ENCODE data around the gene BANP.
"Not testable (repeated sequence)": the region's sequence is repeated elsewhere in the genome, so short reads cannot be mapped to it uniquely, and the experiment has no call there.

The BANP gene

DNA sequence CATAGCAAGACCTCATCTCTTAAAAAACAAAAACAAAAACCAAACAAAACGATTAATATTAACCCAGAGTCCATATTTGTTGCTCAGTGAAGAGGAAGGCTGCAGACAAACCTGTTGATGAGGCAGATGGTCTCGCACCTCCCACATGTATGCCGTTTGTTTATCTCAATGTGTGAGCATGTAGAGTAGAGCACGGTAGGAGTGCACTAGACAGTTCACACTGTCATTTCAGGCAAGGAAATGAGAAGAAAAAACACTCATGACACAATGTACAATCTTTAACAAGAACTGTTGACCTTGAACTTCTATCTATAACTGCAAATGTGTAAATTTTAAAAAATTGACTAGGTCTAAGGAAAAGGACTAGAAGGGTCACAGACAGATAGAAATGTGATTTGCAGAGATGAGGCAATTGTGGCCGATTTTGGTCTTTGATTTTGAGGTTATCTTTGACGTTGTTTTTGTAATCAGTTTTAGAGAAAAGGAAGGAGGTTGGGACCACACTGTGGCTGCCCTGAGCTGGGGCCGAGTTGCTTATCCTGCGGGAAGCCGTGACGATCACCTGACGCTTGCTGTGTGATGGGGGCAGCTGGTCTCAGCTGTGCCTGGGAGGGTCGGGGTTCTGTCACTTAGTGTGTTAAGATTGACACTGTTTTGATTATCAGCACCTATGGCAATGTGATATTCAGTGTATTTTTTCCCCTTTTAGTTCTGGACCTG, 28.8 kb downstream of the BANP start:
- H3K4me2 ChIP-seq (ENCODE audit: low read length); H3K4me3 ChIP-seq (ENCODE audit: low read length); H3K4me1 ChIP-seq (ENCODE audit: control insufficient read depth, insufficient read depth, low read length); H3K9me3 ChIP-seq (replicated peaks; ENCODE audit: low read length); H3K27me3 ChIP-seq (ENCODE audit: control insufficient read depth, insufficient read depth, low read length); H3K9ac ChIP-seq (ENCODE audit: low read depth, low read length): not testable (repeated sequence)
- H3K36me3 ChIP-seq (ENCODE audit: insufficient read depth, low read length): peaks cover 17% of the 10 kb centered on the region

DNA sequence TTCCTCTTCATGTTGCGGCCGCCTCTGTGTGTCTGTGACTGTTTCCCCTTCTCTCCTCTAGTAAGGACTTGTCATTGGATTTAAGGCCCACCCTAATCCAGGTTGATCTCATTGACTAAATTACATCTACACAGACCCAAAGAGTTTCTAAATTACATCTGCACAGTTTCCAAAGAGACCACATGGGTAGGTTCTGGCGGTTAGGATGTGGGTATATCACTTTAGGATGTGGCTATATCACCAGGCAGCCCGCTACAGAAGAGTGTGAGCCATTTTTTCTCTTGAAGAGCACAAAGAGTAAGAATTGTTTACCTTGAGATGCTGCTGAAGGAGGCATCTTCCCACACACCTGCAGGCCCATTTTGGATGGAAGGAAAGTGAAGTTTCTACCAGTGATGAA, 30.1 kb downstream of the BANP start:
- not testable (repeated sequence) for H3K27me3 ChIP-seq (ENCODE audit: control insufficient read depth, insufficient read depth, low read length); H3K4me3 ChIP-seq (ENCODE audit: low read length); H3K4me1 ChIP-seq (ENCODE audit: control insufficient read depth, insufficient read depth, low read length); H3K9ac ChIP-seq (ENCODE audit: low read depth, low read length); H3K4me2 ChIP-seq (ENCODE audit: low read length); H3K9me3 ChIP-seq (replicated peaks; ENCODE audit: low read length)
- peaks cover 20% of the 10 kb centered on the region for H3K36me3 ChIP-seq (ENCODE audit: insufficient read depth, low read length)

DNA sequence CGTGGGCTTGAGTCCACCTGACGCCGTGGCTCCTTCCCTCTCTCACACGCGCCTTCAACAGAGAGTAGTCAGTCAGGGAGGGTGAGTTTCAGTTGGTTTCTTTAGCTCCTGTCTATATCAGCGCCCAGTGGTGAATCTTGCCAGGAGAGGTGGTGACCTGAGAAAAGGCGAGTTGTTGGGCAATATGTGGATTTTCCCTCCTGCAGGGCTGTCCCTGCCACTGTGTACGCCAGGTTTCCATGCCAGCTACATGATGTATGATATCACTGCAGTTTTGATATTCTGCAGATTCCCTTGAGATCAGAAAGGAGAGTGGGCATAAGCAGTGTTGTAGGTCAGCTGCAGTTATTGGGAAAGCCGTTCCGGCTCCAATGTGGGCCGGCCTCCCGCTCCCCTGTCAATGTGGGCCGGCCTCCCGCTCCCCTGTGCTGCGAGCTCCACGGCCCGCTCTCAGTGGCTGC, 31.4 kb downstream of the BANP start:
- no peak overlapping the region for H3K4me2 ChIP-seq (ENCODE audit: low read length)
- no peaks in the 10 kb centered on the region for H3K27me3 ChIP-seq (ENCODE audit: control insufficient read depth, insufficient read depth, low read length)
- peaks cover 9% of the 10 kb centered on the region for H3K4me1 ChIP-seq (ENCODE audit: control insufficient read depth, insufficient read depth, low read length)
- H3K36me3 ChIP-seq (ENCODE audit: insufficient read depth, low read length): peaks cover 20% of the 10 kb centered on the region
- no peak overlapping the region for H3K4me3 ChIP-seq (ENCODE audit: low read length)
- H3K9me3 ChIP-seq (replicated peaks; ENCODE audit: low read length): no peaks in the 10 kb centered on the region
- no peak overlapping the region for H3K9ac ChIP-seq (ENCODE audit: low read depth, low read length)

DNA sequence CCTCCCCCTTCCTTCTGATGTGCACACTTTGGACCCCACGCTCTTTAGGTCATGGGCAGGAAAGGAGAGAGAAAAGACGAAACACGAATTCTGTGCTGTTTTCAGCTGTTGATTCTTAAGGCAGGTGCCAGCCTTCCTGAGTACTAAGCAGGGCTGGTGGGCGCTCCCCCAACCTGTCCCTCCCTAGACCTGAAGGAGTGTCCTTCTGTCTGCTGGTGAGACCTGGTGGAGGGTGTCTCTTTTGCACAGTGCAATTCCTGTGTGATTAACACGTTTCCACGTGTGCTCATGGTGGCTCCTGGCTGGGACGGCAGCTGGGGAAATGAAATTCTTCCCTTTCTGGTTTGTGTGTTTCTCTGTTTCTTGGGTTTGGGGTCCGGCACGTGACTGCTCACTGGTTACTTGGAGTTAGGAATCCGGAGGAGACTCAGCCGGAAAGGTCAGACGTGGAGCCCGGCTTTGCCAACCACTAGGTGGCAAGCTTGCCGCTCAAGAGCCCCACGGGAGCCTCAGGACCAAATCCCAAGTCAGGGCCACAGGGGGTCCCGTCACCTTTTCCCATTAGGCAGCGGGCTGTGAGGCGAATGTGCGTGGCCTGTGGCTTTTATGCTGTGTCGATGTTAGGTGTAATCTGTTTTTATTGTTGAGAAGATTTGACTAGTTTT, 32.0 kb downstream of the BANP start:
- H3K36me3 ChIP-seq (ENCODE audit: insufficient read depth, low read length): peaks cover 18% of the 10 kb centered on the region

DNA sequence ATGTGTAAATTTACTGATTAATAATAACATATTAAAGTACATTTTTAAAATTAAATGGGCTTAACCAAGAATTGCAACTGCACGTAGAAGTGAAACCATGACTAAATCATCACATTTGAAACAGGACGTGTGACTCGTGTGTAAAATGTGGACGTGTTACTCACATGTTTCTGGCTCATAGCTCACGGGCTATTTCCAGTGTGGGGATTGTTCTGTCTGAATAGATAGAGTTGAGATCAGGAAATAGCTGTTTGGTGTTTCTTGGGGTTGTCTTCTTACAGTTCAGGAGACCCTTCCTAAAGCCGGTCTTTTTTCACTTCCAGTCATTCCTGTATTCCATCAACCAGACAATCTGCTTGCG, 32.5 kb downstream of the BANP start:
- not testable (repeated sequence) for H3K4me2 ChIP-seq (ENCODE audit: low read length); H3K4me3 ChIP-seq (ENCODE audit: low read length); H3K9ac ChIP-seq (ENCODE audit: low read depth, low read length); H3K9me3 ChIP-seq (replicated peaks; ENCODE audit: low read length); H3K27me3 ChIP-seq (ENCODE audit: control insufficient read depth, insufficient read depth, low read length); H3K4me1 ChIP-seq (ENCODE audit: control insufficient read depth, insufficient read depth, low read length)
- peaks cover 17% of the 10 kb centered on the region for H3K36me3 ChIP-seq (ENCODE audit: insufficient read depth, low read length)

More for the DNA sequence above, 32.0 kb downstream of the BANP start:
- not testable (repeated sequence) for H3K4me2 ChIP-seq (ENCODE audit: low read length); H3K9me3 ChIP-seq (replicated peaks; ENCODE audit: low read length); H3K4me3 ChIP-seq (ENCODE audit: low read length); H3K9ac ChIP-seq (ENCODE audit: low read depth, low read length); H3K4me1 ChIP-seq (ENCODE audit: control insufficient read depth, insufficient read depth, low read length); H3K27me3 ChIP-seq (ENCODE audit: control insufficient read depth, insufficient read depth, low read length)

DNA sequence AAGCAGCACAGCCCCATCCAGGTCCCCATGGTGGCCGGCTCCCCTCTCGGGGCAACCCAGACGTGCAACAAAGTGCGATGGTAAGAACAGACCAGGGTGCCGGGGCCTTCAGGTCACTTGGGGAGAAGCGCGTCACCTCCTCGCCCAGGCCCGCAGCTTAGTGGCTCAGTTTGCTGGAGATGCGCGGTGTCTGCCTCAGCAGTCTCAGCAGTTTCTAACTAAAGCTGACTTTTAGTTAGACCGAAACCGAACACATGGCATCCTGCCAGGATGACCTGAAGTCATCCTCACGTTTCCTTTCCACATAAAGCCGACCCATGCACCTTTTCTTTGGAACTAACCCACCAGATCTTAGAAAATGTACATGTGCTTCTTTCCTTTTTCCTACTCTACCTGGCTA, 32.9 kb downstream of the BANP start:
- not testable (repeated sequence) for H3K4me3 ChIP-seq (ENCODE audit: low read length); H3K4me2 ChIP-seq (ENCODE audit: low read length)
- H3K36me3 ChIP-seq (ENCODE audit: insufficient read depth, low read length): peaks cover 17% of the 10 kb centered on the region

DNA sequence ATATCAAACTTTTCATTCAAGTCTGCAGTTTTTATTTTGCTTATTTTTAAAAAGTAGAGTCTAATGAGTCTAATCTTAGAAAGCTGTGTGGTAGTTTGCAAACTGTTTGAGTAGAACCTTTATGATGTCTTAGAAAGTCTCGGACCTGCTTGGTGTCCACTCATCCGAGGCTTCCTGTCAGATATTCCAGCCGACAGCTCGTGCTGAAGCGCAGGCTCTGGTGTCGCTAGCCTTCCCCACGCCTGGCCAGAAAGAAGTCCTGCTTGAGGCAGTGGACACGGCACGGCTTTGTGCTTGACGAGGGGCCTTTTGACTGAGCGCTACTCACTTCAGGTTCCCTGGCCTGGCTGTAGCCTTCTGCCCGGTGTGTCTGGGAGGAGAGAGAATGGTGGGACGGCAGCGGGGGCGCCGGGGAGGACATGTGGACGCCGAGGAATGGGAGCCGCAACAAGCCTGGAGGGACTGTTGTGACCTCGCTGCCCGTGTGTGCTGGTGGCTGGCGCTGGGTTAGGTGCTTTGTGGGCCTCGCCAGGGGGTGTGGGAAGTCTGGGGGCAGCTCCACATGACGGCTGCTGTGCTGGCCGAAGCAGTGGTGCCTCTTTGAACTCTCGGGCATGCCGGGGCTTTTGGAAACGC, 33.5 kb downstream of the BANP start:
- no peak overlapping the region for H3K4me2 ChIP-seq (ENCODE audit: low read length)
- peaks cover 17% of the 10 kb centered on the region for H3K36me3 ChIP-seq (ENCODE audit: insufficient read depth, low read length)
- H3K27me3 ChIP-seq (ENCODE audit: control insufficient read depth, insufficient read depth, low read length): no peaks in the 10 kb centered on the region
- H3K9ac ChIP-seq (ENCODE audit: low read depth, low read length): no peak overlapping the region
- no peak overlapping the region for H3K4me3 ChIP-seq (ENCODE audit: low read length)
- H3K4me1 ChIP-seq (ENCODE audit: control insufficient read depth, insufficient read depth, low read length): peaks cover 9% of the 10 kb centered on the region
- no peaks in the 10 kb centered on the region for H3K9me3 ChIP-seq (replicated peaks; ENCODE audit: low read length)

More for the DNA sequence above, 32.9 kb downstream of the BANP start:
- not testable (repeated sequence) for H3K27me3 ChIP-seq (ENCODE audit: control insufficient read depth, insufficient read depth, low read length); H3K9me3 ChIP-seq (replicated peaks; ENCODE audit: low read length); H3K9ac ChIP-seq (ENCODE audit: low read depth, low read length); H3K4me1 ChIP-seq (ENCODE audit: control insufficient read depth, insufficient read depth, low read length)

DNA sequence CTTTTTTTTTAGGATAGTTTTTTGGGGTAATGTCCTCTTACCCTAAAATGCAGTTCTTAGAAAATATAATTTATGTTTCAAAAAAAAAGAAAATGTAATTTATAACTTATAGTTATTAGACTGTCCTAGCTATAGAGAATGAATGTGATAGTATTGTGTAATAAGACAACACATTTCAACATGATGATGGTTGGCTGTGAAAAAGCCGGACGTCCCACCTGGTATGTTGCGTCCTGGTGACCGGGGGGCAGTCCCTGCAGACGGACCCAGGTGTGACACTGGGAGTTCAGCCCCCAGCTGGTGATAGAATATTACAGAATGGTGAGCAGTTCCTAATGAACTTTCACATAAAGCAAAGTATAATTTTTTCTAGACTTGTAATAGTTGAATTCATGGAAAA, 34.3 kb downstream of the BANP start:
- not testable (repeated sequence) for H3K27me3 ChIP-seq (ENCODE audit: control insufficient read depth, insufficient read depth, low read length); H3K4me2 ChIP-seq (ENCODE audit: low read length); H3K4me1 ChIP-seq (ENCODE audit: control insufficient read depth, insufficient read depth, low read length); H3K9ac ChIP-seq (ENCODE audit: low read depth, low read length); H3K4me3 ChIP-seq (ENCODE audit: low read length); H3K9me3 ChIP-seq (replicated peaks; ENCODE audit: low read length)
- H3K36me3 ChIP-seq (ENCODE audit: insufficient read depth, low read length): peaks cover 17% of the 10 kb centered on the region

DNA sequence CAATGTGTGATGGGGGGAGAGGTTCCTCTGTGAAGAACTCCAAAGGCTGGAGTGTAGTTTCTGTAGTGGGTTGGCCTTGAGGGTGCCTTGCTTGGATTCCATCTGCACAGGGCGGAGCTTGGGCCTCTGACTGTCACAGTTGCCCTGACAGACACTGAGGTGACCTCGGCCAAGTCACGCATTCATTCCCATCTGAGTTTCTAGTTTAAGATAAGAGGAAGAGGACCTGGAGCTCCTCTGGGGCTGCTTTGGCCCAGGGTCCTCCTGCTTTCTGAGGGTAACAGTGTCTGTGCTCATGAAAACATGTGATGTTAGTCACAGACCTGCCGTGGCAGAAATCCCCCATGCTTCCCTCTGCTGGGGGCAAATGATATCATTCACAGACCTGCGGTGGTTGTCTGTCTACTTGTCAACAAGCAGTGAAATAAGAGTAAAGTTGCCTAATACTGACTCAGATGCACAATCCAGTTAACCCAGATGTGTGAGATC, 35.2 kb downstream of the BANP start:
- not testable (repeated sequence) for H3K9me3 ChIP-seq (replicated peaks; ENCODE audit: low read length); H3K4me3 ChIP-seq (ENCODE audit: low read length); H3K9ac ChIP-seq (ENCODE audit: low read depth, low read length); H3K4me1 ChIP-seq (ENCODE audit: control insufficient read depth, insufficient read depth, low read length); H3K27me3 ChIP-seq (ENCODE audit: control insufficient read depth, insufficient read depth, low read length); H3K4me2 ChIP-seq (ENCODE audit: low read length)
- peaks cover 17% of the 10 kb centered on the region for H3K36me3 ChIP-seq (ENCODE audit: insufficient read depth, low read length)

DNA sequence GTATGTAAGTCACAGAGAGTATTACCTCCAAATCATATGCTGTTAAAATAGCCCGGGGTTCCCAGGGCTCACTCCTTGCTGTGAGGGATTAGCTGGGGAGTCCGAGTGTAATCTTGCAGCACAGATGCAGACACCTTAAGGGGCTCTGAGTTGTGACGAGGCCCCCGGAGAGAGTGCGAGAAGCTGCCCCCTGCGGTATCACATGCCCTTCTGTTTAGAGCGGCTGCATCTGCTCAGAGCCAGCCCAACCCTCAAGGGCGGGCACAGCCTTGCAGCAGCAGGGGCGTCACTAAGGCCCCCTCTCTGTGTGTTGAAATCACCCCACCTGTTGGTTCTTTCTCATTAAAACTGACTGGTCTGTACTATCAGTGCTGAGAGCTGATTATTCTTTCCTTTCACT, 37.4 kb downstream of the BANP start:
- not testable (repeated sequence) for H3K9ac ChIP-seq (ENCODE audit: low read depth, low read length); H3K4me1 ChIP-seq (ENCODE audit: control insufficient read depth, insufficient read depth, low read length); H3K9me3 ChIP-seq (replicated peaks; ENCODE audit: low read length); H3K27me3 ChIP-seq (ENCODE audit: control insufficient read depth, insufficient read depth, low read length); H3K4me2 ChIP-seq (ENCODE audit: low read length); H3K4me3 ChIP-seq (ENCODE audit: low read length)
- H3K36me3 ChIP-seq (ENCODE audit: insufficient read depth, low read length): peaks cover 10% of the 10 kb centered on the region

DNA sequence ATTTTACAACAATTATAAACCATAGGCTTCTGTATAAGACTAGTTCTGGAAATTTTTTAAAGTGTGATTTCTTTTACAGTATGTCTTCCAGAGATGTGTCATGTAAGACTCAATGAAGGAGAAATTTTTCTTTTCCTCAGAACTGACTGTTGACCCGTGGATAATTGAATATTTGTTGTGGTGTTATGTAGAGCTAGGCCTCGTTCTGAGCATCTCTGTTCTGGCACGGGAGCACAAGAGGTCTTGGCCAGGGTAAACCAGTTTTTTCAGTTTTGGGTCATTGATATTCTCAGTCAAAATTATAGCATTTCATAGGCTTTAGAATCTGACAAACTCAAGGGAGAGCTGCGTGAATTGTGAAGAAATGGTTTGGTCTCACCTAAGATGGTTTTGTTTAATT, 39.0 kb downstream of the BANP start:
- H3K4me1 ChIP-seq (ENCODE audit: control insufficient read depth, insufficient read depth, low read length); H3K9ac ChIP-seq (ENCODE audit: low read depth, low read length); H3K36me3 ChIP-seq (ENCODE audit: insufficient read depth, low read length); H3K27me3 ChIP-seq (ENCODE audit: control insufficient read depth, insufficient read depth, low read length); H3K4me3 ChIP-seq (ENCODE audit: low read length); H3K4me2 ChIP-seq (ENCODE audit: low read length); H3K9me3 ChIP-seq (replicated peaks; ENCODE audit: low read length): not testable (repeated sequence)

DNA sequence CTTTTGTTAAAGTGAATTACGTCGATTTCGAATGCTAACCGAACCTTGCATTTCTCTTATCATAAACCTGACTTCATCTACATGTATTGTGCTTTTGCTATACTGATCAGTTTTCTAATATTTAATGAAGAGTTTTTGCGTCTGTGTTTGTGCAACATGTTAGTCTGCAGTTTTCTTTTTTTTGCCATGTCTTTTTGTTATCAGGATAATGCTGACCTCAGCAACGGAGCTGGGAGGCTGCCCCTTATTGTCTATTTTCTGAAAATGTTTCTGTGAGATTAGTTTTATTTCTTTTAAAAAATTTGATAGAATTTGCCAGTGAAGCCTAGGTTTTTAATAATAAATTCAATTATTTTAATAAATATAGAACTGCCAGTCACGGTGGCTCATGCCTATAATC, 40.9 kb downstream of the BANP start:
- not testable (repeated sequence) for H3K36me3 ChIP-seq (ENCODE audit: insufficient read depth, low read length); H3K9me3 ChIP-seq (replicated peaks; ENCODE audit: low read length); H3K27me3 ChIP-seq (ENCODE audit: control insufficient read depth, insufficient read depth, low read length); H3K4me2 ChIP-seq (ENCODE audit: low read length); H3K4me3 ChIP-seq (ENCODE audit: low read length); H3K4me1 ChIP-seq (ENCODE audit: control insufficient read depth, insufficient read depth, low read length); H3K9ac ChIP-seq (ENCODE audit: low read depth, low read length)
